PC-9 (cell line): Measurements from ENCODE around the gene SUCO. TPM values are rescaled to one million over a fixed set of nuclear protein-coding genes. Genes with fewer than 3 reads are reported as not detected.

Experiments
- BruUV-seq: library from RNA; stranded (reverse); fragments of 400-500 nt; replicated peaks from 2 replicates; lab custom pipeline; 2021; lab: Mats Ljungman, UMichigan
- CTCF ChIA-PET: fragments of 300-600 bp; sonication (Branson Sonifier 250); formaldehyde crosslinking; loops from one replicate; lab custom pipeline; 2022; ENCODE audit warnings: antibody characterized with exemption; lab: Charles Lee
- POLR2A ChIA-PET: fragments of 300-600 bp; sonication (Branson Sonifier 250); formaldehyde crosslinking; loops from one replicate; lab custom pipeline; 2022; ENCODE audit warnings: antibody characterized with exemption; ENCODE audit not compliant: unreplicated experiment; lab: Charles Lee
- DNase-seq, 2 experiments: peaks; one replicate each; pipeline versions ENCODE4 v3.0.0 to v3.0.0-alpha.2; 2015 to 2022; ENCODE audit warnings: mixed read lengths in 1 of 2
- H2AFZ ChIP-seq: fragments of 200-600 bp; sonication (generic); 2 replicates; pipeline ENCODE4 v1.8.1; 2017; ENCODE audit warnings: antibody characterized with exemption
- H3F3A ChIP-seq: fragments of 200-600 bp; sonication (generic); 2 replicates; pipeline ENCODE4 v1.8.1; 2017; ENCODE audit warnings: antibody characterized with exemption, mild to moderate bottlenecking, low read depth; ENCODE audit not compliant: insufficient read depth
- H3K27ac ChIP-seq: fragments of 200-600 bp; sonication (generic); 2 replicates; pipeline ENCODE4 v1.6.1; 2016; ENCODE audit warnings: mixed run types
- H3K27me3 ChIP-seq: fragments of 200-600 bp; sonication (generic); 2 replicates; pipeline ENCODE4 v1.6.1; 2016; ENCODE audit warnings: low read depth, mixed run types; ENCODE audit not compliant: insufficient read depth
- H3K36me3 ChIP-seq: fragments of 200-600 bp; sonication (generic); 2 replicates; pipeline ENCODE4 v1.6.1; 2016; ENCODE audit warnings: low read depth, mixed run types
- H3K4me1 ChIP-seq: fragments of 200-600 bp; sonication (generic); replicated peaks from 2 replicates; pipeline ENCODE4 v1.6.1; 2016; ENCODE audit warnings: mixed run types; ENCODE audit not compliant: insufficient read depth
- H3K4me2 ChIP-seq: fragments of 200-600 bp; sonication (generic); 2 replicates; pipeline ENCODE4 v1.6.1; 2017; ENCODE audit warnings: mixed run types
- H3K4me3 ChIP-seq: fragments of 200-600 bp; sonication (generic); 2 replicates; pipeline ENCODE4 v1.6.1; 2016; ENCODE audit warnings: mixed run types
- H3K79me2 ChIP-seq: fragments of 200-600 bp; sonication (generic); 2 replicates; pipeline ENCODE4 v1.6.1; 2017; ENCODE audit warnings: low read depth, mixed run types
- H3K9me2 ChIP-seq: fragments of 200-600 bp; sonication (generic); 2 replicates; pipeline ENCODE4 v1.8.1; 2017; ENCODE audit warnings: mild to moderate bottlenecking; ENCODE audit not compliant: insufficient read depth
- H3K9me3 ChIP-seq: fragments of 200-600 bp; sonication (generic); 2 replicates; pipeline ENCODE4 v1.8.1; 2016; ENCODE audit warnings: low read depth; ENCODE audit not compliant: insufficient read depth
- H4K20me1 ChIP-seq: fragments of 200-600 bp; sonication (generic); 2 replicates; pipeline ENCODE4 v1.8.1; 2017; ENCODE audit not compliant: insufficient read depth
- CTCF ChIP-seq: fragments of 200-600 bp; sonication (generic); conservative IDR thresholded peaks from 2 replicates; pipeline ENCODE4 v1.6.1; 2017; ENCODE audit warnings: mixed run types, antibody characterized with exemption, mild to moderate bottlenecking, moderate library complexity
- EZH2 ChIP-seq: fragments of 200-600 bp; sonication (generic); IDR thresholded peaks from 2 replicates; pipeline ENCODE4 v1.8.0; 2017; ENCODE audit warnings: antibody characterized with exemption, low read depth
- intact Hi-C: fragments of 100-400 bp; cut with micrococcal nuclease; formaldehyde crosslinking; loops from one replicate; pipeline ENCODE4 v1.10.0; 2022; ENCODE audit not compliant: unreplicated experiment
- total RNA-seq: library from RNA; stranded (reverse); gene quantifications from 2 replicates; pipeline ENCODE4 v1.2.3, GENCODE V29; 2021

SUCO gene
- total RNA-seq, 1 experiment from 2014 or later = 34.0 TPM

- H2AFZ ChIP-seq = no peak overlapping the region; the same call in 1 of the 2 replicates
- no peaks in the 10 kb centered on the region for H4K20me1 ChIP-seq
- POLR2A ChIA-PET = no interaction called here
- no peaks in the 10 kb centered on the region for H3K79me2 ChIP-seq
- 0 out of 2 replicates have a peak, but pooled peaks cover 4% of the 10 kb centered on the region for H3K9me3 ChIP-seq
- H3K27me3 ChIP-seq = no peaks in the 10 kb centered on the region
- no peak overlapping the region for H3K27ac ChIP-seq
- H3K4me2 ChIP-seq = peak overlapping the region; percentile 11; the same call in 1 of the 2 replicates
- peak; percentile 11 to 46 for DNase-seq
- no peaks in the 10 kb centered on the region for H3K9me2 ChIP-seq
- CTCF ChIA-PET = no interaction called here
- H3F3A ChIP-seq = peaks cover 18% of the 10 kb centered on the region
- peaks cover 31% of the 10 kb centered on the region for H3K4me1 ChIP-seq
- no peak overlapping the region for H3K4me3 ChIP-seq
- BruUV-seq = no TSS peak
- H3K36me3 ChIP-seq = no peaks in the 10 kb centered on the region
- intact Hi-C loops = no loop called here
- TF ChIP-seq CTCF = no peak
- TF ChIP-seq EZH2 = no peak
Measured at GRCh38 chr1:172642970-172643369, 110.0 kb downstream of the SUCO start.

- H3K4me1 ChIP-seq = peaks cover 7% of the 10 kb centered on the region
- no peak for DNase-seq
- no peaks in the 10 kb centered on the region; the same call in none of the 2 replicates for H3K9me2 ChIP-seq
- intact Hi-C loops = no loop called here
- BruUV-seq = no TSS peak
- H3K9me3 ChIP-seq = 0 out of 2 replicates have a peak, but pooled peaks cover 4% of the 10 kb centered on the region
- no peak overlapping the region for H3K4me3 ChIP-seq
- no peak overlapping the region for H3K27ac ChIP-seq
- no peak overlapping the region for H2AFZ ChIP-seq
- ChIA-PET POLR2A (no interaction called here), CTCF (no interaction called here)
- H3K27me3 ChIP-seq = no peaks in the 10 kb centered on the region
- H3F3A ChIP-seq = peaks cover 4% of the 10 kb centered on the region; the same call in 1 of the 2 replicates
- no peaks in the 10 kb centered on the region for H3K36me3 ChIP-seq
- TF ChIP-seq EZH2 (no peak), CTCF (no peak)
- H4K20me1 ChIP-seq = no peaks in the 10 kb centered on the region
- H3K4me2 ChIP-seq = no peak overlapping the region
- no peaks in the 10 kb centered on the region for H3K79me2 ChIP-seq
Measured at GRCh38 chr1:172646653-172647052, 113.7 kb downstream of the SUCO start.

GRCh38 chr1:172647110-172647564, 114.2 kb downstream of the SUCO start:
- H3K36me3 ChIP-seq = no peaks in the 10 kb centered on the region
- no peak overlapping the region for H3K4me3 ChIP-seq
- no peaks in the 10 kb centered on the region for H3K27me3 ChIP-seq
- ChIA-PET POLR2A (no interaction called here), CTCF (no interaction called here)
- H3K79me2 ChIP-seq = no peaks in the 10 kb centered on the region
- TF ChIP-seq EZH2 = no peak
- TF ChIP-seq CTCF = no peak
- no TSS peak for BruUV-seq
- no peaks in the 10 kb centered on the region for H4K20me1 ChIP-seq
- intact Hi-C loops = no loop called here
- H2AFZ ChIP-seq = no peak overlapping the region
- peaks cover 4% of the 10 kb centered on the region; the same call in 1 of the 2 replicates for H3F3A ChIP-seq
- no peaks in the 10 kb centered on the region; the same call in none of the 2 replicates for H3K9me2 ChIP-seq
- DNase-seq = no peak
- no peak overlapping the region for H3K27ac ChIP-seq
- H3K4me2 ChIP-seq = no peak overlapping the region
- 0 out of 2 replicates have a peak, but pooled peaks cover 4% of the 10 kb centered on the region for H3K9me3 ChIP-seq
- H3K4me1 ChIP-seq = peaks cover 7% of the 10 kb centered on the region
